IgD-negative memory B cell (primary cell): ENCODE results near the gene CLTC. TPM values are rescaled to one million over a fixed set of nuclear protein-coding genes. Genes with fewer than 3 reads are reported as not detected.
"Not testable (repeated sequence)": the region's sequence is repeated elsewhere in the genome, so short reads cannot be mapped to it uniquely, and the experiment has no call there.

Experiments used
- H3K27ac Mint-ChIP-seq, 3 donors: one replicate each; pipeline ENCODE4 v1.8.0; 2020 to 2022; ENCODE audit warnings: mild to moderate bottlenecking in 3 of 3, mixed read lengths in 3 of 3, moderate library complexity in 1 of 3
- H3K27me3 Mint-ChIP-seq: one replicate; pipeline ENCODE4 v1.8.0; 2021; ENCODE audit warnings: mixed read lengths
- H3K36me3 Mint-ChIP-seq: one replicate; pipeline ENCODE4 v1.8.0; 2020; ENCODE audit warnings: mild to moderate bottlenecking, mixed read lengths
- H3K4me1 Mint-ChIP-seq, 3 donors: one replicate each; pipeline ENCODE4 v1.8.0; 2020 to 2022; ENCODE audit warnings: mixed read lengths in 3 of 3, mild to moderate bottlenecking in 1 of 3
- H3K4me3 Mint-ChIP-seq, 4 donors: one replicate each; pipeline ENCODE4 v1.8.0; 2020 to 2022; ENCODE audit warnings: mild to moderate bottlenecking in 4 of 4, mixed read lengths in 4 of 4, moderate library complexity in 3 of 4
- H3K9me3 Mint-ChIP-seq, 3 donors: one replicate each; pipeline ENCODE4 v1.8.0; 2020 to 2021; ENCODE audit warnings: mixed read lengths in 3 of 3, mild to moderate bottlenecking in 1 of 3
- polyA plus RNA-seq: library from polyadenylated mRNA; unstranded; fragments of 300-500 nt; fragmentation: Illumina TruSeq; gene quantifications from one replicate; pipeline ENCODE4 v1.2.3, GENCODE V29; 2021

CLTC gene
- polyA plus RNA-seq, result 27.8 TPM

- Mint-ChIP-seq H3K9me3 (no peaks in the 10 kb centered on the region), H3K27me3 (no peaks in the 10 kb centered on the region), H3K4me1 (peaks cover 33 to 58% (median 37%) of the 10 kb centered on the region in 3 donors), H3K4me3 (peak within 1 kb of the TSS; percentile 90 to 99 (median 98)), H3K27ac (peak within 1 kb of the TSS; percentile 99 to 100 (median 99)), H3K36me3 (no peaks in the 10 kb centered on the region)
Observed at GRCh38 chr17:59619298-59620063, at the start of gene CLTC. TSS of gene CLTC (plus strand) at chr17:59619895. CDS start at chr17:59620132, 237 bp downstream.

- H3K4me3 Mint-ChIP-seq, result no peak overlapping the region
- H3K9me3 Mint-ChIP-seq, result no peaks in the 10 kb centered on the region
Observed at GRCh38 chr17:59572301-59572924, 47.3 kb upstream of the CLTC start.

GRCh38 chr17:59584168-59584567, 35.5 kb upstream of the CLTC start:
- not testable (repeated sequence) for H3K4me1 Mint-ChIP-seq, H3K27me3 Mint-ChIP-seq, H3K36me3 Mint-ChIP-seq, H3K9me3 Mint-ChIP-seq, H3K4me3 Mint-ChIP-seq, H3K27ac Mint-ChIP-seq

More at GRCh38 chr17:59572301-59572924, 47.3 kb upstream of the CLTC start:
- Mint-ChIP-seq H3K4me1 (peaks cover 0 to 2% (median 1%) of the 10 kb centered on the region in 3 donors), H3K27me3 (no peaks in the 10 kb centered on the region), H3K36me3 (peaks cover 7% of the 10 kb centered on the region), H3K27ac (peak overlapping the region in 1 of 3 donors; percentile 23)

GRCh38 chr17:59600169-59600568, 19.5 kb upstream of the CLTC start:
- Mint-ChIP-seq H3K36me3 (peaks cover 10% of the 10 kb centered on the region), H3K27ac (no peak overlapping the region), H3K9me3 (no peaks in the 10 kb centered on the region)

GRCh38 chr17:59601130-59601529, 18.6 kb upstream of the CLTC start:
- Mint-ChIP-seq H3K27me3 (no peaks in the 10 kb centered on the region), H3K4me3 (no peak overlapping the region), H3K36me3 (peaks cover 13% of the 10 kb centered on the region), H3K4me1 (peaks cover 0 to 2% (median 0%) of the 10 kb centered on the region in 3 donors), H3K27ac (no peak overlapping the region), H3K9me3 (no peaks in the 10 kb centered on the region)

More at GRCh38 chr17:59600169-59600568, 19.5 kb upstream of the CLTC start:
- Mint-ChIP-seq H3K27me3 (no peaks in the 10 kb centered on the region), H3K4me1 (peaks cover 0 to 2% (median 0%) of the 10 kb centered on the region in 3 donors), H3K4me3 (no peak overlapping the region)

- Mint-ChIP-seq H3K27ac (no peak overlapping the region), H3K36me3 (peaks cover 25% of the 10 kb centered on the region), H3K27me3 (no peaks in the 10 kb centered on the region), H3K9me3 (peaks cover 0 to 4% (median 0%) of the 10 kb centered on the region in 3 donors), H3K4me3 (no peak overlapping the region), H3K4me1 (no peaks in the 10 kb centered on the region)
Observed at GRCh38 chr17:59607061-59607460, 12.6 kb upstream of the CLTC start.

- Mint-ChIP-seq H3K4me3 (no peak overlapping the region), H3K27me3 (no peaks in the 10 kb centered on the region), H3K36me3 (peaks cover 25% of the 10 kb centered on the region), H3K4me1 (no peaks in the 10 kb centered on the region), H3K9me3 (peaks cover 0 to 4% (median 0%) of the 10 kb centered on the region in 3 donors), H3K27ac (no peak overlapping the region)
Observed at GRCh38 chr17:59607817-59608403, 11.8 kb upstream of the CLTC start.

- H3K4me1 Mint-ChIP-seq, result peaks cover 0 to 2% (median 0%) of the 10 kb centered on the region in 3 donors
- H3K36me3 Mint-ChIP-seq, result peaks cover 15% of the 10 kb centered on the region
- no peaks in the 10 kb centered on the region for H3K27me3 Mint-ChIP-seq
- H3K9me3 Mint-ChIP-seq, result peaks cover 0 to 4% (median 0%) of the 10 kb centered on the region in 3 donors
- H3K4me3 Mint-ChIP-seq, result no peak overlapping the region
- H3K27ac Mint-ChIP-seq, result no peak overlapping the region
Observed at GRCh38 chr17:59611503-59611902, 8.2 kb upstream of the CLTC start.

- peaks cover 15 to 35% (median 17%) of the 10 kb centered on the region in 3 donors for H3K4me1 Mint-ChIP-seq
Observed at GRCh38 chr17:59616253-59616920, 3.3 kb upstream of the CLTC start.

GRCh38 chr17:59617156-59617732, 2.5 kb upstream of the CLTC start:
- peak overlapping the region in 1 of 4 donors; percentile 99 for H3K4me3 Mint-ChIP-seq
- peaks cover 19 to 43% (median 23%) of the 10 kb centered on the region in 3 donors for H3K4me1 Mint-ChIP-seq
- H3K27ac Mint-ChIP-seq, result peak overlapping the region in 1 of 3 donors; percentile 100

More at GRCh38 chr17:59616253-59616920, 3.3 kb upstream of the CLTC start:
- no peaks in the 10 kb centered on the region for H3K36me3 Mint-ChIP-seq
- peak overlapping the region in 2 of 4 donors; percentile 12 to 99 for H3K4me3 Mint-ChIP-seq
- no peaks in the 10 kb centered on the region for H3K9me3 Mint-ChIP-seq
- no peaks in the 10 kb centered on the region for H3K27me3 Mint-ChIP-seq
- peak overlapping the region in 1 of 3 donors; percentile 100 for H3K27ac Mint-ChIP-seq

GRCh38 chr17:59619035-59619297, 729 bp upstream of the CLTC start:
- no peaks in the 10 kb centered on the region for H3K9me3 Mint-ChIP-seq
- H3K27me3 Mint-ChIP-seq, result no peaks in the 10 kb centered on the region
- peaks cover 30 to 55% (median 35%) of the 10 kb centered on the region in 3 donors for H3K4me1 Mint-ChIP-seq

More at GRCh38 chr17:59617156-59617732, 2.5 kb upstream of the CLTC start:
- H3K36me3 Mint-ChIP-seq, result no peaks in the 10 kb centered on the region
- H3K9me3 Mint-ChIP-seq, result no peaks in the 10 kb centered on the region
- H3K27me3 Mint-ChIP-seq, result no peaks in the 10 kb centered on the region

GRCh38 chr17:59620064-59620359, 317 bp downstream of the CLTC start:
- Mint-ChIP-seq H3K27me3 (no peaks in the 10 kb centered on the region), H3K9me3 (no peaks in the 10 kb centered on the region), H3K36me3 (no peaks in the 10 kb centered on the region), H3K4me1 (peaks cover 33 to 58% (median 37%) of the 10 kb centered on the region in 3 donors), H3K4me3 (peak overlapping the region; percentile 90 to 99 (median 98)), H3K27ac (peak overlapping the region; percentile 99 to 100 (median 99))

More at GRCh38 chr17:59619035-59619297, 729 bp upstream of the CLTC start:
- H3K27ac Mint-ChIP-seq, result peak overlapping the region; percentile 99 to 100 (median 99)
- H3K36me3 Mint-ChIP-seq, result no peaks in the 10 kb centered on the region
- peak overlapping the region; percentile 90 to 99 (median 98) for H3K4me3 Mint-ChIP-seq

- Mint-ChIP-seq H3K27ac (peak overlapping the region; percentile 99 to 100 (median 99)), H3K4me3 (peak overlapping the region; percentile 90 to 99 (median 98)), H3K4me1 (peaks cover 36 to 62% (median 40%) of the 10 kb centered on the region in 3 donors), H3K9me3 (no peaks in the 10 kb centered on the region), H3K36me3 (no peaks in the 10 kb centered on the region), H3K27me3 (no peaks in the 10 kb centered on the region)
Observed at GRCh38 chr17:59620518-59621259, 994 bp downstream of the CLTC start.

GRCh38 chr17:59621771-59622170, 2.1 kb downstream of the CLTC start:
- peaks cover 44 to 68% (median 47%) of the 10 kb centered on the region in 3 donors for H3K4me1 Mint-ChIP-seq
- no peaks in the 10 kb centered on the region for H3K27me3 Mint-ChIP-seq
- H3K4me3 Mint-ChIP-seq, result peak overlapping the region; percentile 27 to 99 (median 89)
- no peaks in the 10 kb centered on the region for H3K36me3 Mint-ChIP-seq
- H3K27ac Mint-ChIP-seq, result peak overlapping the region; percentile 46 to 100 (median 99)
- H3K9me3 Mint-ChIP-seq, result no peaks in the 10 kb centered on the region
